Medulla oblongata (tissue), 1 donor: ENCODE data around the gene ESD.
"Not testable (repeated sequence)": the region's sequence is repeated elsewhere in the genome, so short reads cannot be mapped to it uniquely, and the experiment has no call there.

Experiments
- DNase-seq: peaks from one replicate; pipeline ENCODE4 v3.0.0-alpha.2; 2015; ENCODE audit errors: extremely low spot score

The ESD gene, protein sequence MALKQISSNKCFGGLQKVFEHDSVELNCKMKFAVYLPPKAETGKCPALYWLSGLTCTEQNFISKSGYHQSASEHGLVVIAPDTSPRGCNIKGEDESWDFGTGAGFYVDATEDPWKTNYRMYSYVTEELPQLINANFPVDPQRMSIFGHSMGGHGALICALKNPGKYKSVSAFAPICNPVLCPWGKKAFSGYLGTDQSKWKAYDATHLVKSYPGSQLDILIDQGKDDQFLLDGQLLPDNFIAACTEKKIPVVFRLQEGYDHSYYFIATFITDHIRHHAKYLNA

GRCh38 chr13:46796515-46797474 lies at the start of gene ESD:
Gene ESD, minus strand, starts transcription at chr13:46797161. Its CDS starts 5,748 bp downstream, at chr13:46791413.
- peak; percentile 92 for DNase-seq

GRCh38 chr13:46846726-46847125 lies 49.8 kb upstream of the ESD start:
- DNase-seq = peak; percentile 24

GRCh38 chr13:46845146-46845545 lies 48.2 kb upstream of the ESD start:
- no peak for DNase-seq

- no peak for DNase-seq
Observed at GRCh38 chr13:46844431-46844830, 47.5 kb upstream of the ESD start.

DNA sequence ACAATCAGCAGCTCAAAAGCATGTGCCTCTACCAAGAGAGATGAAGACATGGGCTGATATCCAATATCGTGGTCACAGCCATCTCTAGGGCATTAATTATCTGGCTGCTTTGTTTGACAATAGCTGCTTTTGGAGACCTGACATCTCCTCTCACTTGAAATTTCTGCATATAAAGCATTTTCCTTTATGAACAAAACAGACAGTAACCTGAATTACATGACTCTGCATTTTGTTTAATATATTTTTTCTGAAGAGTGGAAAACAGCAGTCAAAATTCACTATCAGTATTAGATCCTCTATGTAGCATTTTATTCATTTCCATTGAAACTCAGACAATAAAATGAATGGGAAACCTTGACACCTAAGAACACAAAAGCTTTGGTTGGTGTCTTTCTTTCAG lies 42.4 kb upstream of the ESD start:
- no peak for DNase-seq

DNA sequence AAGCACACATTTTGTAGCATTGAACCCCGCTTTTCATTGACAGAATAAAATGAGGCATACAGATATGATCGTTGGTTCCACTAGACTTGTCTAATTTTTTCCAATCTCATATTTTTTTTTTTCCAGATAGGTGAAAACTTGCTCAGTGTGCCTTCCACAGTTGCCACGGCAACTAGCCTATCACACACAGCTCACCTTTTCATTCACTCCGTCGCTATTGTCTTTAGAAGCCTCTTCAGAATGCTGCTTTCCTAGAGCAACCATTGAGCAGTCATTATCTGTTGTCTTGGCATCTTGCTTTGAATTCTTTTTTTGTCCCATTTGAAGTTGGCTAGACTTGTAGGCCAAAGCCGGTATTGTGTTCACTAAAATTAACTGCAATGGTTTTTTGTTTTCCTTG lies 37.7 kb upstream of the ESD start:
- DNase-seq = no peak

DNA sequence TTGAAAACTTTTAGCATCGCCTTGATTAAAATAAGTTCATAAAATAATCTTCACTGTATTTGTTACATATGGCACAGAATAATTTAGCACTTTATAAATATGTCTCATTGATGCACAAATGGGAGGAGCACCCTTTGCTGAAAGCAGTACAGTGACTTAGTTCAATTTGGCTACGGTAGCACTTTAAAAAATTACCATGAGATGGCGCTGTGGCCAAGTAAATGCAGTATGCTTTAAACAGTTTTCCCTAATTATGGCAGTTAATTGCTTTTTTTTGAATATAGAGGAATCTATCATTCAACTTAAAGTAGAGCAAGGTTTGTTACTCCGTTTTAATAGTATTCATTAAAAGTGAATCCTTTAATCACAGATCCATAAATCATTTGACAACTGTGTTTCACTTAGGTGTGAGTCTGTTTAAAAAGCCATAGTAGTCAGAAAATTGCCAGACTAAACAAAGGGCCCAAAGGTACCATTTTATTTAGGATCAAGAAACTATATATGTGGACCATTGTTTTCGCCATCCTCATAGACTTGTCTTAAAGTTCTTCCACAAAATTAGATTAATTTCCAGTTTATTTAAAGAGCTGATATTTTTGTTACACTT lies 34.7 kb upstream of the ESD start:
- peak; percentile 72 for DNase-seq

- no peak for DNase-seq
Observed at GRCh38 chr13:46830405-46831005, 33.5 kb upstream of the ESD start.

- DNase-seq = no peak
Observed at GRCh38 chr13:46822551-46822950, 25.6 kb upstream of the ESD start.

- DNase-seq = no peak
Observed at GRCh38 chr13:46817838-46818476, 21.0 kb upstream of the ESD start.

DNA sequence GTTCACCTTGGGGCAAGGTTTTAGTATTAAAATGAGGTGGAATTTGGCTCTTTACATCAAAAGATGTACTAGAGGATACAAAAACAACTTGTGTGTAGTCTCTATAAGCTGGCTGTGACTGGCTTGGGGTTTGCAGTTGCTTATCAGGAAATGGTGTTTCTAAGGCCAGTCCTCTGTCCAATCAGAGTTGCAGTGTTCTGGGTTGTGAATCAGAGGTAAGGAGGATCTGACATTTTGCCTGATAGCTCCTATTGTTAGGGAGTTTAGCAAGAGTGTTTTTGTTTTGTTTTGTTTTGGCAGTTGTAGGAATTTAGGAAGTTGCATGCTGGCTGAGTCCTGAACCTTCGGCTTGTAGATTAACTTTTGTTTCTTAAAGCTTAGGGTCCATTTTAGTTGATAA lies 20.1 kb upstream of the ESD start:
- DNase-seq = no peak

DNA sequence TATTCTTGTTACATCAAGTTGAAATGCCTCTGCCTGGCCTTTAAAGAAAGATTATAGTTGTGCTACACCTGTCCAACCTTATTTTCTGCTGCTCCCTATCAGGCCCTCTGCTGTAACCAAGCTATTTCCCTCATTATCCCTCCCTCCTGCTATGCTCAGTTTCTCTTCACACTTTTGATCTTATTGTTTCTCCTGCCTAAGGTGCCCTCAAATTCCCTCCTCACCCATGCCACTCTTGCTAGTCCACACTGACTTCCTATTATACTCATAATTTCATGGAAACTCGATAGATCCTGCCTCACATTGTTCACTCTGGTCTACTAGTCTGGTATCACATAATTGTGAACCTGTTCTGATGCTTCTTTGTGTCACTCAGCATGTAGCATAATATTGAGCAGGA lies 19.4 kb upstream of the ESD start:
- DNase-seq = no peak

DNA sequence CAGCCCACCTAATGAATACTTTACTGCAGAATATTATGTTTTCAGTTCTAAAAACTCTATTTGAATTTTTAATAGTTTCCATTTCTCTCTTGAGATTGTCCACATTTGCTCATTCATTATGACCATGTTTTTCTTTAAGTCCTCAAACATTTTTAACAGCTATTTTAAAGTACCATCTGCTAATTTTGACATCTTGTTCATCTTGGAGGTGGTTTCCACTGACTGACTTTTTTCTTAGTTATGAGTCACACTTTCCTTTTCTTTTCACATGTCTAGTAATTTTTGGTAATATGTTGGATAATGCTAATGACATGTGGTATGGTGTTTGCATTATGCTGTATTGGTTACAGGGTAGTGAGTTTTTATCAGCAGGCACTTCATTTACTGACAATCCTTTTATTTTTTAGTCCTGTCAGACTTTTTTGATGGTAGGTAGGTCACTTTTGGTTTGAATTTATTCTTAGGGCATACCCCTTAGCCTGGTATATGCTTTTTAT lies 15.4 kb upstream of the ESD start:
- no peak for DNase-seq

DNA sequence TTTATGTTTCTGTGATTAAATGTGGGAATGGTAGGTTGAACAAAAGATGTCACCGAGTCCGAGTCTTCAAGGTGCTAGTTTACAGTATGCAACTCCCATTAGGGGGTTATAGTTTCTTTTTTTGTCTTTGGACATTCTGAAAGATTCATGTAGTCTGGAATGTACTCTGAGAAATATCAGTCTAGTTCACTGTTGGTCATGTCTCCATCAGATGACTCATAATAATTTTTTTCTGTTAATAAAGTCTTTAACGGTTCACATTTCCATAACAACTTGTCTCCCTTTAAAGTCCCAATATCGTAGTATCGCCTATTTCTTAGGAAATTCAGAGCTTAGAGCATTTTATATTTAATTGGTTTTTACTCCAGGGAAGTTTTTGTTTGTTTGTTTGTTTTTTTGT lies 13.5 kb upstream of the ESD start:
- DNase-seq = no peak

GRCh38 chr13:46804921-46805320 lies 8.0 kb upstream of the ESD start:
- DNase-seq = not testable (repeated sequence)

- no peak for DNase-seq
Observed at GRCh38 chr13:46804391-46804815, 7.4 kb upstream of the ESD start.

DNA sequence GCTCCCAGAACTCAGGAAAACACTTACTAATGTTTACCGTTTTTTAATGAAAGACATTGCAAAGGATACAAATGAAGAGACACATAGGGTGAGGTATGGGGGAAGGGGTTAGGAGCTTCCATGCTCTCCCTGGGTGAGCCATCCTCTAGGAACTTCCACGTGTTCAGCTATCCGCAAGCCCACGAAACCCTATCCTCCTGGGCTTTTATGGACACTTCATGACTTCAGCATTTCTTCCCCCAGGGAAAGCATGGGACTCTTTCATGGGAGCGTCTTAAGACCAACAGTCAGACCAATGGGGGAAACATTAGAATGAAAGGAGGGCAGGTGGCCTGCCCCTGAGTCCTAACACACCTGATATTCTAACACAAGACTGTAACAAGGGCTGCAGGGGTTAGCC lies 6.6 kb upstream of the ESD start:
- DNase-seq = no peak

- no peak for DNase-seq
Observed at GRCh38 chr13:46801858-46802257, 4.9 kb upstream of the ESD start.

- no peak for DNase-seq
Observed at GRCh38 chr13:46799139-46799538, 2.2 kb upstream of the ESD start.

- peak; percentile 62 for DNase-seq
Observed at GRCh38 chr13:46797501-46798237, 708 bp upstream of the ESD start.

- no peak for DNase-seq
Observed at GRCh38 chr13:46796129-46796514, 839 bp downstream of the ESD start.
